HG03469 (cell line): ENCODE data around the gene HAL.

ENCODE experiments used
- ATAC-seq: cut with Tn5 transposase; IDR thresholded peaks from one replicate; pipeline ENCODE4 v1.9.1; 2021; ENCODE audit warnings: mild to moderate bottlenecking, moderate library complexity, moderate number of reproducible peaks; ENCODE audit not compliant: unreplicated experiment

Gene HAL

GRCh38 chr12:95996034-95996658 lies at the start of gene HAL:
Gene HAL (minus strand): TSS chr12:95996344. CDS start chr12:95995910, 434 bp downstream.
- no peak for ATAC-seq

- ATAC-seq, result no peak
These were observed 49.4 kb upstream of the HAL start for GRCh38 chr12:96045566-96045965.

DNA sequence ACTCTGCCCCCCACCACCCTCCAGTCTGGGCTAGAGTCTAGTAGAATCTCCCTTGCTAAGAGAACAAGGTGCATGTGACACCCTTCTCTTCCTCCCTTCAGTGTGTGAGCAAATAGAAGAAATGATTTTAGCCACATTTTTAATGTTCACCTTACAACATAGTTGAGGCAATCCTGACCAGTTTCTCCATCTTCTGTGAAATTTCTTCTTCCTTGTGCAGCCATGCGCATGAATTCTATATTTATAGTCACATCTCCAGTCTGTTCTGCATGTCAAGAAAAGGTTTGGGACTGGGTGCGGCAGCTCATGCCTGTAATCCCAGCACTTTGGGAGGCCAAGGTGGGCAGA lies 48.8 kb upstream of the HAL start:
- ATAC-seq, result no peak

DNA sequence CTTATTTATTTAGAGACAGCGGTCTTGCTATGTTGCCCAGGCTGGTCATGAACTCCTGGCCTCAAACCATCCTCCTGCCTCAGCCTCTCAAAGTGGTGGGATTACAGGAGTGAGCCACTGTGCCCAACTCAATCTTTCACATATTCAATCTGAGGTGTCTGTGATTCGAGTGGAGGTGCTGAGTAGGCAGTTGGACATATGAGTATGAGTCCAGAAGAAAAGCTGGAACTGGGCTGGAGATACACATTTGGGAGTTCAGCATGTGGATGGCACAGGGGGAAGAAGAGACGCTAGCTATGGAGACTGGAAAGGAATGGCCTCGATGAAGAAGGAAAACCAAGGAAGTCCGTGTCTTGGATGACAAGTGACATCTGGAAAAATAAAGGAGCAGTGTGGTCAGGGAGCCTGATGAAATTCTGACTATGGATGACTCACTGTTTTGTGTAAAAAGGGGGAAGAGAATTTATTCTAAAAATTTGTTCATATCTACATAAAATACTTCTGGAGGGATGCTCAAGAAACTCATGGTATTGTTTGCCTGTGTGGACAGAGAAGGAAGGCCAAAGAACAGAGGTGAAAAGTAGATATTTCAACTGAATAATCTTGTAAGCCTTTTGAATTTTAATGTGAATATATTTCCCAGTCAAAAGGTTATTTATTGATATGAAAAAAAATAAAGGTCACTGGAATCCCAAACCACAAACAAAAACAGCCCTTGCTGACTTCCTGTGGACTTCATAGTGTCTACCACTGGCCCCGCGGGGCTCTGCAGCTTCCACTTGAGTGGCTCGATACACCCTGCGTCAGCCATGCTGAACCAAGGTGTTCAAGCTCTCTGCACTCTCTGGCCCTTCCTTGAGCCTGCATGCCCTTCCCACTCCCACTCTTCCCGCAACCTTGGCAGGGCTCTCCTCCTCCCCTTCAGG lies 48.1 kb upstream of the HAL start:
- no peak for ATAC-seq

DNA sequence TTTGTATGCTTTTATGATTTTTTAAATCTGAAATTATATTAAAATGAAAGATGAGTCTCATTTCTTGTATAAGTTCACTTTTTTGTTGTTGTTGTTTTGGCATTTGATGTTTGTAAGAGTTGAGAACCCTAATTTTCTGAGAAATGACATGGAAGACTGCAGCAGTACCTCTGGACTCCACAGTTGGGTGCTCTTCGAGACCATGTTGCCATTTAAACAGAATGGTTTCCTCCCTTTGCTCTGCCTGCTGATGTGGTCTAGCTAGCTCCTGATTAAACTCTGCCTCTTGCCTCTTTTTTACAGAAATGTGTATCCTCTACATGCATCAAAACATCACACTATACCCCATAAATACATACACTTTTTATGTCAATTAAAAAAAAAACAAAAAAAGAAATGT lies 45.0 kb upstream of the HAL start:
- no peak for ATAC-seq

DNA sequence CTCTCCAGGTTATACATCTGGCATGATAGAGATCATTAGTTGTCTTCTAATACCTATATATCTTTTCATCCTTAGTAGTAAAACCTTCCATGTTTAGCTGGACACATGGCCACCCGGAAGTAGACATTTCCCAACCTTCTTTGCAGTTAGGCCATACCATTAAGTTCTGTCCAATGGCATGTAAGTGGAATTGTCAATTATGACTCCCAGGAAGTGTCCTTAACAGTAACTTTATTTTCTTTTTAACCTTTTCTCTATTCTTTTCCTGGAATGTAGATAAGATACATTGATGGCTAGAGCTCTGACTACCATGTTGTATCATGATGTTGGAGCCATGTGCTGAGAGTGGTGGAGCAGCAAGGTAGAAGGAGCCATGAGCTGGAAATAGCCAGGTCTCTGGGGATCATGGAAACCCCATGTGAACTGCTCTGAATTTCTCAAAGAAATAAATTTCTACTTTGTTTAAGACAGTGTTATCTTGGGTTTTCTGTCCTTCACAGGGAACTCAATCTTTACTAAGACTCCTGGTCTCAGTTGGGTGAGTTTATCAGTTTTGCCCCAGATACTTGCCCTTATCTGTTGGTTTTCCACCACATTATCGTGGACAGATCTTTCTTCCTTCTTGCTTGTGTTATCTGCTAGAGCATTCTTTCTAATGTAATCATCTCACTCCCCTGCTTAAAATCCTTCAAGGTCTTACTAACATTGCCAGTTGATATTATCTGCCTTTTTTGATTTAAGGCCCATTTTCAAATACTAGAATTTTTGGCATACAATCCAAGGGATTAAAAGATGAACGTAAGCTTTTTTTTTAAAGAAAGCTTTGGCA lies 44.4 kb upstream of the HAL start:
- ATAC-seq, result no peak

GRCh38 chr12:96039516-96039915 lies 43.4 kb upstream of the HAL start:
- no peak for ATAC-seq

DNA sequence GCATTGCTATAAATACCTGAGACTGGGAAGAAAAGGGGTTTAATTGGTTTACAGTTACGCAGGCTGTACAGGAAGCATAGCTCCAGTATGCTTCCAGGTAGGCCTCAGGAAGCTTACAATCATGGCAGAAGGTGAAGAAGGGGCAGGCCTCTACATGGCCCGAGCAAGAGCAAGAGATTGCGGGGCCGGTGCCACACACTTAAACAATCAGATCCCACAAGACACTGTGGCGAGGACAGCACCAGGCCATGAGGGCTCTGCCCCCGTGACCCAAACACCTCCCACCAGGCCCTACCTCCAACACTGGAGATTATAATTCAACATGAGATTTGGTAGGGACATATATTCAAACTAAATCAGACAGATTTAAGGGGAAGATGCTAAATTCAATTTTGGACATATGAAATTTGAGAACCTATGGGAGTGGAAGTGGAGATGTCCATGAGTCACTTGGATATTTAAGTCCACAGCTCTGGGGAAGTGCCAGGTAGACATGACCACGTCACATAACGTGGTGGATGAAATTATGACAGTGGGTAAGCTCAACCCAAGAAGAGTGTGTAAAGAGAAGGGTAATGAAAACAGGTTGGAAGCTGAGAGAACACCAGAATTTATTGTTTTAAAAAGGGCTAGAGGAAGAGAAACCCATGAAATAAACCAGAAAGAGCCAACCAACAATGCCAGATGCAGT lies 40.8 kb upstream of the HAL start:
- ATAC-seq, result no peak

DNA sequence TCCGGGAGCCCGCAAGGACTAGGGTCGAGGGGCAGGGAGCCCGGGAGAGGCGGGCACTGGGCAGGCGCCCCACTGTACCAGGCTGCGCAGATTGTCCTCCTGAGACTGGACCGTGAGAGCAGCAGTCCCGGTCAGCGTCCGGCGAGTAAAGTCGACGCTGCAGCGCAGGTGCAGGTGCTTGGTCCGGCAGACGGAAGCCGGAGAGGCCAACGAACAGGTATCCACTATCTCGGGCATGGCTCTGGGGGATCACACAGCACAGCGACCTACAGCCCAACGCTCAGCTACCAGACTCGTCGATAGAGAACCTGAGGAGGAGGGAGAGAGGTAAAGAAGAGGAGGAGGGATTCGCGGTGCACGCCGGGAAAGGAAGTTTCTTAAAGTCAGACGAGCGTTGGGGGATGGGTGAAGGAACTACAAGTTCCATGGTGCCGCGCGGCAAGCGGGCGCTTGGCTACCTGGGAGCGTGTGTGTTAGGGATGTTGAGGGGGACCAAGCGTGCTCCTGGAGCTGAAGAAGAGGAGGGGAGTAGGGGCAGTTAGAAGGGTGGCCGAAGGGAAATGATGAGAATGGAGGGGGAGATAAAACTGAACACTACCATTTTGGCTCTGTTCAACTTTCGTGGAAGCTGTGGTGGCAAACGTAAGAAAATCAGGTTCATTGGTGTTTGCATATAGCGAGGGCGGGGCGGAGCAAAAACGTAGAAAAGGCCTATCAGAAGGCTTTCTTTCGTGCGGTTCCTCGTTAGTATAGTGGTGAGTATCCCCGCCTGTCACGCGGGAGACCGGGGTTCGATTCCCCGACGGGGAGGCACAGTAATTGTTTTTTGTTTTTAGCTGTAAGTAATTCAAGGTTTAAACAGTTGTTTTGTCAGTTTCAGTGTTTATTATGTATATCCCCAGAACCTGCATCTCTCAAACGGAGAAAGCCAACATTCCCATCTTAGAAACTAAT lies 39.4 kb upstream of the HAL start, which contains the start of gene LTA4H:
LTA4H (minus strand) TSS at position 305 of the 954 bp plus-strand sequence; CDS start at position 237, 68 bp downstream.
- peak; percentile 83 for ATAC-seq

GRCh38 chr12:96034621-96035282 lies 38.6 kb upstream of the HAL start:
- no peak for ATAC-seq

GRCh38 chr12:96033549-96034389 lies 37.6 kb upstream of the HAL start:
- no peak for ATAC-seq

- ATAC-seq, result no peak
These were observed 33.7 kb upstream of the HAL start for GRCh38 chr12:96029826-96030225.

DNA sequence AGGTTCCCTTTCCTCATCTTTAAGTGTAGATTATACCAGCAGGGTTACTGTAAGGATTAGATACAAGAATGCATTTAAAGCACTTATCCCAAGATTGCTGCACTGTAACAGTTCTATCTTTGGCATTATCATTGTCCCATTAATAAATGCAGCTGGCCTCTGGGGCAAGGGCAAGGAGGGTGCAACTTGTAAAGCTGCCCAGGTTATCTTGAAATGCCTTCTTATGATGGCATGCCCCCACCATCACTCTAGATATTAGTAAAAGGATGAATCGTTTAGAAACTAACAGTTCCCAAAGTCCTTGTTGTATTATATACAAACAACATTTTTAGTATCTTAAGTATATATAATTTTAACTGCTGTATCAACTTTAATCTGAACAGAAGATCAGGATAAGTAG lies 32.4 kb upstream of the HAL start:
- ATAC-seq, result no peak

DNA sequence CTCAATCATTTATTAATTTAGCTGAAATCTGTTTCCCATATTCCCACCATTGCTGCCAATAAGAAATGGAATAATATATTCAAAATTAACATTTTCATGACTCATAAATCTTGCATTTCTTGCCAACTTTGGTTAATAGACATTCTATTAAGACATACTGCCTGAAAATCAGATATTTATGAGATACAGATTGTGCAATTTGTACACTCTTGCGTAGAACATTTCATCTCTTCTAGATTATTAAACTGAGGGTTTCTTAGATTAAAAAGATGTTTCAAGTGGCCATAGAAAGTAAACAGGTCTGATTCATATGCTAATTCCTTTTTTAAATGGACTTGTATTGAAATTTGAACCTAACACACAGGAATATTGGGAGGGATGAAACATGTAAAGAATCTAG lies 30.2 kb upstream of the HAL start:
- ATAC-seq, result no peak

GRCh38 chr12:96025518-96025917 lies 29.4 kb upstream of the HAL start:
- no peak for ATAC-seq

GRCh38 chr12:96020314-96021003 lies 24.3 kb upstream of the HAL start:
- ATAC-seq, result peak; percentile 91

GRCh38 chr12:96015672-96016071 lies 19.5 kb upstream of the HAL start:
- ATAC-seq, result no peak
